HCT116 (cell line): ENCODE measurements around the gene PRKAG2. TPM values are rescaled to one million over a fixed set of nuclear protein-coding genes. Genes with fewer than 3 reads are reported as not detected.
A peak's percentile ranks its signal among the peaks of the same experiment; 100 is the strongest.

Experiments used
- ATAC-seq: fragments of 200-7000 bp; cut with Tn5 transposase; 2 replicates; pipeline ENCODE4 v1.9.1; 2020; ENCODE audit warnings: mild to moderate bottlenecking, moderate library complexity
- BruUV-seq: library from RNA; stranded (reverse); fragments of 400-500 nt; replicated peaks from 2 replicates; lab custom pipeline; 2021; lab: Mats Ljungman, UMichigan
- CTCF ChIA-PET: fragments of 300-600 bp; sonication (Branson Sonifier 250); formaldehyde crosslinking; loops from one replicate; lab custom pipeline; 2021; ENCODE audit warnings: antibody characterized with exemption; lab: Charles Lee
- POLR2A ChIA-PET: fragments of 300-600, 350-600 bp; sonication (Branson Sonifier 250); formaldehyde crosslinking; loops from one replicate; lab custom pipeline; 2021; ENCODE audit warnings: antibody characterized with exemption; lab: Charles Lee
- RAD21 ChIA-PET, 2 experiments: fragments of 300-600 bp; sonication (Branson Sonifier 250); formaldehyde crosslinking; loops; one replicate each; lab custom pipeline; 2023; ENCODE audit warnings: low total read pairs in 2 of 2; ENCODE audit not compliant: uncharacterized antibody in 2 of 2, unreplicated experiment in 2 of 2, low non-redundant PET in 1 of 2; lab: Charles Lee
- DNase-seq: peaks from one replicate; pipeline ENCODE4 v3.0.0-alpha.2; 2010; ENCODE audit warnings: low read depth, low spot score
- H2AFZ ChIP-seq: fragments of 200-600 bp; shearing (Covaris generic), sonication (generic); 2 replicates; pipeline ENCODE4 v1.6.1; 2017; ENCODE audit warnings: low read depth, mixed run types, mixed read lengths, antibody characterized with exemption, low read length; ENCODE audit not compliant: poor library complexity, severe bottlenecking
- H3K27ac ChIP-seq: 2 replicates; pipeline ENCODE4 v1.5.1; 2012; ENCODE audit warnings: low read depth, low read length
- H3K27me3 ChIP-seq: fragments of 200-600 bp; sonication (generic); 2 replicates; pipeline ENCODE4 v1.6.1; 2016; ENCODE audit warnings: mixed run types, low read length, mixed read lengths; ENCODE audit not compliant: insufficient read depth
- H3K36me3 ChIP-seq, 2 experiments: fragments of 200-500 bp in 1 of 2; fragments of 200-600 bp in 1 of 2; sonication (Bioruptor generic) in 1 of 2; sonication (generic) in 1 of 2; 2 replicates each; pipeline versions ENCODE4 v1.5.1 to v1.6.1; 2014 to 2016; ENCODE audit warnings: low read length in 2 of 2, inconsistent platforms in 1 of 2, mixed read lengths in 1 of 2, mixed run types in 1 of 2; ENCODE audit not compliant: insufficient read depth in 2 of 2, control insufficient read depth in 1 of 2
- H3K4me1 ChIP-seq, 2 experiments: fragments of 200-600 bp in 1 of 2; sonication (generic) in 1 of 2; 2 replicates each; pipeline versions ENCODE4 v1.5.1 to v1.6.1; 2012 to 2017; ENCODE audit warnings: low read length in 2 of 2, inconsistent platforms in 1 of 2, mild to moderate bottlenecking in 1 of 2, mixed read lengths in 1 of 2, mixed run types in 1 of 2, moderate library complexity in 1 of 2; ENCODE audit not compliant: insufficient read depth in 2 of 2, control insufficient read depth in 1 of 2
- H3K4me2 ChIP-seq: fragments of 200-600 bp; sonication (generic); 2 replicates; pipeline ENCODE4 v1.6.1; 2017; ENCODE audit warnings: mixed run types, low read length, mixed read lengths
- H3K4me3 ChIP-seq, 2 experiments: fragments of 200-600 bp in 1 of 2; sonication (generic) in 1 of 2; replicated peaks in 1 of 2; 2 replicates each; pipeline ENCODE4 v1.5.1; 2011 to 2016; ENCODE audit warnings: low read length in 2 of 2, control low read depth in 1 of 2, low read depth in 1 of 2, mild to moderate bottlenecking in 1 of 2, mixed read lengths in 1 of 2, mixed run types in 1 of 2
- H3K79me2 ChIP-seq: fragments of 200-600 bp; sonication (generic); 2 replicates; pipeline ENCODE4 v1.6.1; 2017; ENCODE audit warnings: mild to moderate bottlenecking, mixed run types, low read length, moderate library complexity, mixed read lengths; ENCODE audit not compliant: insufficient read depth
- H3K9ac ChIP-seq: fragments of 200-600 bp; sonication (generic); 2 replicates; pipeline ENCODE4 v1.6.1; 2016; ENCODE audit warnings: low read length, mixed read lengths
- H3K9me2 ChIP-seq: fragments of 200-600 bp; sonication (generic), shearing (Covaris generic); 2 replicates; pipeline ENCODE4 v1.6.1; 2017; ENCODE audit warnings: mixed run types, mild to moderate bottlenecking, moderate library complexity; ENCODE audit not compliant: insufficient read depth
- H3K9me3 ChIP-seq, 2 experiments: fragments of 200-500 bp in 1 of 2; fragments of 200-600 bp in 1 of 2; sonication (Bioruptor generic) in 1 of 2; sonication (generic) in 1 of 2; 2 replicates each; pipeline ENCODE4 v1.6.1; 2014 to 2017; ENCODE audit warnings: low read length in 2 of 2, mixed read lengths in 2 of 2, inconsistent platforms in 1 of 2, low read depth in 1 of 2, mild to moderate bottlenecking in 1 of 2, mixed run types in 1 of 2, moderate library complexity in 1 of 2; ENCODE audit not compliant: control insufficient read depth in 1 of 2, insufficient read depth in 1 of 2
- H4K20me1 ChIP-seq: fragments of 200-600 bp; sonication (generic), shearing (Covaris generic); 2 replicates; pipeline ENCODE4 v1.6.1; 2017; ENCODE audit warnings: mixed run types, mild to moderate bottlenecking, moderate library complexity; ENCODE audit not compliant: insufficient read depth
- CEBPB ChIP-seq: IDR thresholded peaks from 2 replicates; pipeline ENCODE4 v1.6.1; 2012; ENCODE audit warnings: low read depth
- EZH2 ChIP-seq: fragments of 200-600 bp; sonication (generic); IDR thresholded peaks from 2 replicates; pipeline ENCODE4 v1.6.1; 2017; ENCODE audit warnings: antibody characterized with exemption, mixed run types
- EZH2phosphoT487 ChIP-seq: fragments of 200-600 bp; IDR thresholded peaks from 2 replicates; pipeline ENCODE4 v1.6.1; 2018; ENCODE audit warnings: antibody characterized with exemption, borderline replicate concordance
- FOSL1 ChIP-seq: IDR thresholded peaks from 2 replicates; pipeline ENCODE4 v1.6.1; 2012; ENCODE audit warnings: low read depth
- POLR2A ChIP-seq: IDR thresholded peaks from 2 replicates; pipeline ENCODE4 v1.7.0; 2011; ENCODE audit warnings: borderline replicate concordance; ENCODE audit not compliant: insufficient read depth, insufficient read length; ENCODE audit errors: extremely low read depth
- POLR2AphosphoS5 ChIP-seq: IDR thresholded peaks from 2 replicates; pipeline ENCODE4 v1.6.1; 2011; ENCODE audit warnings: mild to moderate bottlenecking, low read depth, low read length, moderate library complexity
- RAD21 ChIP-seq: IDR thresholded peaks from 2 replicates; pipeline ENCODE4 v1.6.1; 2012; ENCODE audit warnings: low read depth, mild to moderate bottlenecking
- SIN3A ChIP-seq: IDR thresholded peaks from 2 replicates; pipeline ENCODE4 v1.6.1; 2012; ENCODE audit warnings: low read depth
- SP1 ChIP-seq: IDR thresholded peaks from 2 replicates; pipeline ENCODE4 v1.6.1; 2012; ENCODE audit warnings: low read depth
- TCF7L2 ChIP-seq: IDR thresholded peaks from 2 replicates; pipeline ENCODE4 v1.7.0; 2011; ENCODE audit warnings: borderline replicate concordance, inconsistent platforms; ENCODE audit not compliant: insufficient read depth, insufficient read length; ENCODE audit errors: extremely low read depth
- ZBTB33 ChIP-seq: IDR thresholded peaks from 2 replicates; pipeline ENCODE4 v1.6.1; 2011; ENCODE audit warnings: mild to moderate bottlenecking, low read length, moderate library complexity; ENCODE audit not compliant: insufficient replicate concordance; ENCODE audit errors: extremely low read depth
- ZNF274 ChIP-seq: fragments of 200-500 bp; sonication (Bioruptor generic); IDR thresholded peaks from 2 replicates; pipeline ENCODE4 v1.6.1; 2014; ENCODE audit warnings: mild to moderate bottlenecking, low read depth, low read length, inconsistent platforms
- intact Hi-C: fragments of 100-400 bp; cut with micrococcal nuclease; formaldehyde crosslinking; loops from 2 replicates; pipeline ENCODE4 v1.10.0; 2022
- total RNA-seq: library from RNA; stranded (reverse); gene quantifications from one replicate; pipeline ENCODE4 v1.2.1, GENCODE V29; 2021; ENCODE audit not compliant: unreplicated experiment
- TF ChIP-seq, protein P1 (sequence below): IDR thresholded peaks from 2 replicates; pipeline ENCODE4 v1.6.1; 2012
- TF ChIP-seq, protein P2 (sequence below): IDR thresholded peaks from 2 replicates; pipeline ENCODE4 v1.6.1; 2012; ENCODE audit warnings: low read depth
- TF ChIP-seq, protein P3 (sequence below), 3 experiments: fragments of 200-600 bp in 1 of 3; sonication (generic) in 1 of 3; IDR thresholded peaks in 2 of 3; conservative IDR thresholded peaks in 1 of 3; 2 replicates each; pipeline ENCODE4 v1.5.1; 2012 to 2017; ENCODE audit warnings: low read depth in 2 of 3, low read length in 2 of 3, antibody characterized with exemption in 1 of 3, borderline replicate concordance in 1 of 3, control low read depth in 1 of 3, mild to moderate bottlenecking in 1 of 3, mixed read lengths in 1 of 3, mixed run types in 1 of 3, moderate library complexity in 1 of 3; ENCODE audit not compliant: insufficient read depth in 1 of 3

The PRKAG2 gene
- total RNA-seq, 1 experiment from 2014 or later: 23.6 TPM

DNA sequence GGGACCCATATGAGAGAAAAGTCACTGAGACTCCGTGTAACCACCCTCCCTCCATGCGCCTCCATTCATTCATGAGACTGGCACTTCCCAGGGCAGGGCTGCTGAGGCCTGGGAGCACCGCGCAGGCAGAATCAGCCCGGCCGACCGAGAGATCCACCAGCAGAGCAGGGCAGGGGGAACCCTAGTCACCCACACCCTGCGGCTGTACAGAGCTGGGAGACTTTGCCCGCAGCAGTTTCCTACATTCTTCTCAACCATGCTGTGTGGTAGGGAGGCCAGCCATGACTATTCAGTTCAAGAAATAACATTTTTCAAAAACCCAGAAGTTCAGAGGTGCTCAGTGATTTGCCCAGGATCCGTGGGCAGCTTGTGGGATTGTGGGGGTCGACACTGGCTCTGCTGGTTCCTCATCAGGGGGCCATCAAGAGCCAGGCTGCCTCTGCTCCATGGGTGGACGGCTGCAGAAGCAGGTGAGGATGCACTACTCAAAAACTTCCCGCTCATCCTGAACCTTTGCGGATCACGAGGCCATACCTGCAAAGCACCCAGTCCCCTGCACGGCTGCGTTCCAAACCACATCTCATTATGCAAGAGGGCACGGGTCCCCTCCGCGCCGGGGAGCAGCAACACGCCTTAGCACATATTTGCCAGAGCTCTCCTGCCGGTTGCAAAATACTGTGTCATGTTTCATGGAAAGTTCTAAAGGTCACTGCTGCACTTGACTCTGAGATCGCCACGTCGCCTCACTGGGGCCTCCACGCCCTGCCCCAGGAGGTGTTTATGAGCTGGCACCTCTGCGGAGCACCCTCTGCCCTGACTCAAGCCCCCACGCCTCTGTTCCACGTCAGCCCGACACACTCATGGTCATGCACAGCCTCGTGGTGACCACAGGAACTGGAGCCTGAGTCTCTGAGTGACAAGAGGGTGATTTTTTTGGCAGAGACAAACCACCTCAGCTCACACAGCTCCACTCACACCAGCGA lies 132.0 kb downstream of the PRKAG2 start (continued):
- TF ChIP-seq EZH2phosphoT487: no peak
- TF ChIP-seq, protein P1, sequence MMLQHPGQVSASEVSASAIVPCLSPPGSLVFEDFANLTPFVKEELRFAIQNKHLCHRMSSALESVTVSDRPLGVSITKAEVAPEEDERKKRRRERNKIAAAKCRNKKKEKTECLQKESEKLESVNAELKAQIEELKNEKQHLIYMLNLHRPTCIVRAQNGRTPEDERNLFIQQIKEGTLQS: no peak
- TF ChIP-seq CEBPB: peak; percentile 96
- TF ChIP-seq EZH2: no peak
- TF ChIP-seq FOSL1: peak; percentile 53; the same call in 1 of the 2 replicates
- no peak for TF ChIP-seq POLR2A

DNA sequence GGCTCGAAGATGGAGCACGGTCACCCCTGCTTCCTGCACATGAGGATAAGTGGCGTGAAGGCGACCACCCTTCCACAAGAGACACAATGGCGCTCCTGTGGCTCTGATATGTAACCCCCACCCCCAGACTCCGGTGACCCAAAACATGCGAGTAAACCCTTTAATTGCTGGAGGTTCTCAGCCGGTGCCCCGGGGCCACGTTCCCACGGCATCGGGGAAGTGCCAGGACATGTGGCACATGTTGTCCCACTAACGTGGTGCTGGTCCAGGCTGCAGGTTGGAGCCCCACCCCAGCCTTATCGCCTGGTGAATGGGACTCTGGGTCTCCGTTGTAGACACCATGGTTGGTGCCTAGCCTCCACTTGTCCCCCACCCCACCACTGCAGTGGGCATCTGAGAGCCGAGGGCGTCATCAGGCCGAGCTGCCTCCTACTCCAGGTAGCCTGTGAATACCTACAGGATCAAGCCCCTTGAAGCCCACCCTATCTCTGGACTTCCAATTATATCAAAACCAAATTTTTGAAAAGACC lies 132.8 kb downstream of the PRKAG2 start:
- H3K9ac ChIP-seq: no peak overlapping the region
- intact Hi-C loops: no loop called here
- ATAC-seq (no peak), DNase-seq (no peak)
- CTCF ChIA-PET: interaction anchor here (1.6 kb wide), 1 partner anchor 172 kb away, joined by 3 read pairs; no protein-coding TSS in a partner anchor
- no peaks in the 10 kb centered on the region for H4K20me1 ChIP-seq
- no peaks in the 10 kb centered on the region for H3K27me3 ChIP-seq
- no TSS peak for BruUV-seq
- RAD21 ChIA-PET: no interaction called here
- POLR2A ChIA-PET: no interaction called here
- H3K27ac ChIP-seq: no peak overlapping the region
- no peak overlapping the region for H3K4me2 ChIP-seq
- H3K79me2 ChIP-seq: no peaks in the 10 kb centered on the region
- H2AFZ ChIP-seq: no peak overlapping the region
- H3K4me1 ChIP-seq: peaks cover 12 to 27% of the 10 kb centered on the region in 2 experiments
- no peaks in the 10 kb centered on the region; a peak in 1 of 4 replicates for H3K9me3 ChIP-seq
- H3K36me3 ChIP-seq: no peaks in the 10 kb centered on the region
- H3K4me3 ChIP-seq: no peak overlapping the region
- no peaks in the 10 kb centered on the region for H3K9me2 ChIP-seq
- TF ChIP-seq ZNF274: no peak
- TF ChIP-seq CEBPB: no peak
- TF ChIP-seq SIN3A: no peak
- TF ChIP-seq, protein P2, sequence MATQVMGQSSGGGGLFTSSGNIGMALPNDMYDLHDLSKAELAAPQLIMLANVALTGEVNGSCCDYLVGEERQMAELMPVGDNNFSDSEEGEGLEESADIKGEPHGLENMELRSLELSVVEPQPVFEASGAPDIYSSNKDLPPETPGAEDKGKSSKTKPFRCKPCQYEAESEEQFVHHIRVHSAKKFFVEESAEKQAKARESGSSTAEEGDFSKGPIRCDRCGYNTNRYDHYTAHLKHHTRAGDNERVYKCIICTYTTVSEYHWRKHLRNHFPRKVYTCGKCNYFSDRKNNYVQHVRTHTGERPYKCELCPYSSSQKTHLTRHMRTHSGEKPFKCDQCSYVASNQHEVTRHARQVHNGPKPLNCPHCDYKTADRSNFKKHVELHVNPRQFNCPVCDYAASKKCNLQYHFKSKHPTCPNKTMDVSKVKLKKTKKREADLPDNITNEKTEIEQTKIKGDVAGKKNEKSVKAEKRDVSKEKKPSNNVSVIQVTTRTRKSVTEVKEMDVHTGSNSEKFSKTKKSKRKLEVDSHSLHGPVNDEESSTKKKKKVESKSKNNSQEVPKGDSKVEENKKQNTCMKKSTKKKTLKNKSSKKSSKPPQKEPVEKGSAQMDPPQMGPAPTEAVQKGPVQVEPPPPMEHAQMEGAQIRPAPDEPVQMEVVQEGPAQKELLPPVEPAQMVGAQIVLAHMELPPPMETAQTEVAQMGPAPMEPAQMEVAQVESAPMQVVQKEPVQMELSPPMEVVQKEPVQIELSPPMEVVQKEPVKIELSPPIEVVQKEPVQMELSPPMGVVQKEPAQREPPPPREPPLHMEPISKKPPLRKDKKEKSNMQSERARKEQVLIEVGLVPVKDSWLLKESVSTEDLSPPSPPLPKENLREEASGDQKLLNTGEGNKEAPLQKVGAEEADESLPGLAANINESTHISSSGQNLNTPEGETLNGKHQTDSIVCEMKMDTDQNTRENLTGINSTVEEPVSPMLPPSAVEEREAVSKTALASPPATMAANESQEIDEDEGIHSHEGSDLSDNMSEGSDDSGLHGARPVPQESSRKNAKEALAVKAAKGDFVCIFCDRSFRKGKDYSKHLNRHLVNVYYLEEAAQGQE: no peak
- TF ChIP-seq ZBTB33: no peak
- TF ChIP-seq POLR2AphosphoS5: no peak
- TF ChIP-seq, protein P3, sequence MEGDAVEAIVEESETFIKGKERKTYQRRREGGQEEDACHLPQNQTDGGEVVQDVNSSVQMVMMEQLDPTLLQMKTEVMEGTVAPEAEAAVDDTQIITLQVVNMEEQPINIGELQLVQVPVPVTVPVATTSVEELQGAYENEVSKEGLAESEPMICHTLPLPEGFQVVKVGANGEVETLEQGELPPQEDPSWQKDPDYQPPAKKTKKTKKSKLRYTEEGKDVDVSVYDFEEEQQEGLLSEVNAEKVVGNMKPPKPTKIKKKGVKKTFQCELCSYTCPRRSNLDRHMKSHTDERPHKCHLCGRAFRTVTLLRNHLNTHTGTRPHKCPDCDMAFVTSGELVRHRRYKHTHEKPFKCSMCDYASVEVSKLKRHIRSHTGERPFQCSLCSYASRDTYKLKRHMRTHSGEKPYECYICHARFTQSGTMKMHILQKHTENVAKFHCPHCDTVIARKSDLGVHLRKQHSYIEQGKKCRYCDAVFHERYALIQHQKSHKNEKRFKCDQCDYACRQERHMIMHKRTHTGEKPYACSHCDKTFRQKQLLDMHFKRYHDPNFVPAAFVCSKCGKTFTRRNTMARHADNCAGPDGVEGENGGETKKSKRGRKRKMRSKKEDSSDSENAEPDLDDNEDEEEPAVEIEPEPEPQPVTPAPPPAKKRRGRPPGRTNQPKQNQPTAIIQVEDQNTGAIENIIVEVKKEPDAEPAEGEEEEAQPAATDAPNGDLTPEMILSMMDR (IDR thresholded peaks at IDR 0.05 in 2 of 3, conservative IDR thresholded peaks at IDR 0.05 in 1 of 3; ENCODE audit: borderline replicate concordance in 1 of 3, insufficient read depth in 1 of 3, low read depth in 2 of 3, low read length in 2 of 3): no peak
- TF ChIP-seq SP1: no peak
- no peak for TF ChIP-seq RAD21
- no peak for TF ChIP-seq TCF7L2
